ENCODE measurements around the gene ACKR2. TPM values are rescaled to one million over a fixed set of nuclear protein-coding genes. Genes with fewer than 3 reads are reported as not detected.

The ACKR2 gene
- total and polyA plus RNA-seq, 2 donors (not counting 3 experiments of a cell fraction or from before 2014, with no cell fraction given) = 0.01 TPM; not detected in 1

GRCh38 chr3:42771271-42771670 is 38.0 kb upstream of the ACKR2 start:
- no peak overlapping the region for H3K4me3 ChIP-seq (replicated peaks in 1 of 3; ENCODE audit: insufficient read depth in 1 of 3, low read depth in 1 of 3, low read length in 3 of 3)
- H3K27ac ChIP-seq (ENCODE audit: insufficient read depth, low read depth, low read length) = no peak overlapping the region
- dilution Hi-C loops (cut with MboI; ENCODE audit: extremely low pct_ligation_motif_present, low sequenced_read_pairs) = no loop called here
- POLR2A ChIA-PET = no interaction called here
- H3K4me1 ChIP-seq (ENCODE audit: control insufficient read depth, extremely low read depth, insufficient read depth, low read length) = peaks cover 3% of the 10 kb centered on the region
- H3K9me3 ChIP-seq (replicated peaks; ENCODE audit: control insufficient read depth, insufficient read depth, low read length) = no peaks in the 10 kb centered on the region
- CTCF ChIA-PET = no interaction called here
- no peaks in the 10 kb centered on the region for H4K20me1 ChIP-seq (replicated peaks; ENCODE audit: control insufficient read depth, extremely low read depth, insufficient read depth, low read length)
- BruUV-seq (replicated peaks) = no TSS peak
- H3K4me2 ChIP-seq (ENCODE audit: insufficient read depth, low read length) = no peak overlapping the region
- H3K36me3 ChIP-seq (ENCODE audit: control insufficient read depth in 2 of 2, extremely low read depth in 1 of 2, insufficient read depth in 2 of 2, low read length in 2 of 2) = no peaks in the 10 kb centered on the region
- H3K9ac ChIP-seq (replicated peaks; ENCODE audit: extremely low read depth, insufficient read depth, low read length) = no peak overlapping the region
- H3K79me2 ChIP-seq (ENCODE audit: control insufficient read depth, insufficient read depth, low read length) = no peaks in the 10 kb centered on the region
- no peaks in the 10 kb centered on the region for H3K9me1 ChIP-seq (replicated peaks; ENCODE audit: control insufficient read depth, extremely low read depth, insufficient read depth, low read length)
- TF ChIP-seq POLR2AphosphoS5 (IDR thresholded peaks at IDR 0.05; ENCODE audit: insufficient read depth, low read depth, low read length) (no peak), POLR2A (IDR thresholded peaks at IDR 0.05; ENCODE audit: low read depth, low read length) (no peak), GATA2 (IDR thresholded peaks at IDR 0.05; ENCODE audit: insufficient read depth, insufficient read length, low read depth, low read length) (no peak), MAX (IDR thresholded peaks at IDR 0.05; ENCODE audit: insufficient read depth, insufficient read length) (no peak), CTCF (IDR thresholded peaks at IDR 0.05; ENCODE audit: extremely low read depth in 1 of 2, insufficient read depth in 1 of 2, low read depth in 1 of 2, low read length in 2 of 2) (no peak), JUN (IDR thresholded peaks at IDR 0.05; ENCODE audit: borderline replicate concordance, insufficient read depth, insufficient read length, low read depth) (no peak), EZH2 (IDR thresholded peaks at IDR 0.05; ENCODE audit: borderline replicate concordance, low read depth, low read length, severe bottlenecking) (no peak), MYC (IDR thresholded peaks at IDR 0.05; ENCODE audit: low read depth, low read length) (no peak), FOS (IDR thresholded peaks at IDR 0.05; ENCODE audit: borderline replicate concordance, insufficient read depth, low read length) (no peak)
- intact Hi-C loops (cut with micrococcal nuclease) = no loop called here
- DNase-seq (ENCODE audit: low read depth, low spot score) = no peak
- H3K27me3 ChIP-seq (ENCODE audit: control insufficient read depth in 2 of 2, insufficient read depth in 2 of 2, low read length in 2 of 2) = no peaks in the 10 kb centered on the region
- FAIRE-seq = no peak
- no peak overlapping the region for H2AFZ ChIP-seq (ENCODE audit: low read depth, low read length)

All from endothelial cell of umbilical vein (primary cell).